ENCODE results near the gene TRAPPC12. TPM values are rescaled to one million over a fixed set of nuclear protein-coding genes. Genes with fewer than 3 reads are reported as not detected.

TRAPPC12 gene
- total RNA-seq, 2 donors from 2014 or later = 98.2 to 103 TPM

- no peaks in the 10 kb centered on the region for H3K4me1 ChIP-seq (ENCODE audit: control insufficient read depth, insufficient read depth, low read length)
- no peaks in the 10 kb centered on the region for H3K27me3 Mint-ChIP-seq (ENCODE audit: insufficient read depth)
- WGBS, 2 experiments (ENCODE audit: insufficient coverage in 1 of 2, insufficient read length in 1 of 2) = 63 to 76% methylated on average over 4 to 6 of the region's 7 CpGs
- H3K4me3 ChIP-seq (ENCODE audit: low read length) = no peak overlapping the region
- peaks cover 4% of the 10 kb centered on the region for H3K9me3 Mint-ChIP-seq
- no peaks in the 10 kb centered on the region for H3K27me3 ChIP-seq (ENCODE audit: control insufficient read depth, insufficient read depth, low read length, poor library complexity, severe bottlenecking)
- H3K36me3 Mint-ChIP-seq (ENCODE audit: low read depth) = peaks cover 32% of the 10 kb centered on the region
- H3K9me3 ChIP-seq (ENCODE audit: control insufficient read depth, low read length) = no peaks in the 10 kb centered on the region
- no peaks in the 10 kb centered on the region for H3K4me1 Mint-ChIP-seq
- no peak overlapping the region for H3K9ac ChIP-seq (ENCODE audit: extremely low read depth, low read length, poor library complexity, severe bottlenecking)
- H3K27ac Mint-ChIP-seq = no peak overlapping the region
- no peak for DNase-seq
- peaks cover 4% of the 10 kb centered on the region for H3K36me3 ChIP-seq (ENCODE audit: control insufficient read depth, insufficient read depth, low read length)
- TF ChIP-seq CTCF (conservative IDR thresholded peaks at IDR 0.05) = no peak
- no peak overlapping the region for H3K27ac ChIP-seq (ENCODE audit: low read depth, low read length)
- no peak overlapping the region for H3K4me3 Mint-ChIP-seq
These were observed 101.0 kb downstream of the TRAPPC12 start for GRCh38 chr2:3480352-3481010.

DNA sequence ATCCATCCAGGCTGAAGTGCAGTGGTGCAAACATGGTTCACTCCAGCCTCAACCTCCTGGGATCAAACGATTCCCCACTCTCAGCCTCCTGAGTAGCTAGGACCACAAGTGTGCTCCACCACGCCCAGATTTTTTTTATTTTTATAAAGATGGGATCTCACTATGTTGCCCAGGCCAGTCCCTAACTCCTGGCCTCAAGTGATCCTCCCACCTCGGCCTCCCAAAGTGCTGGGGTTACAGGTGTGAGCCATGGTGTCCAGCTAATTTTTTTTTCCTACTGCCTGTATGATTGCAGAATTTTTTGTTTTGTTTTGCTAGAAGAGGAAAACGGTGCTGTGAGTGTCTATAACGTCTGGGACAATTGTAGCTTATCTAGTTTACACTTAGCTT, 101.5 kb downstream of the TRAPPC12 start:
- no peak overlapping the region for H3K4me3 Mint-ChIP-seq
- Histone ChIP-seq H3K9me3 (ENCODE audit: control insufficient read depth, low read length) (no peaks in the 10 kb centered on the region), H3K27ac (ENCODE audit: low read depth, low read length) (no peak overlapping the region), H3K9ac (ENCODE audit: extremely low read depth, low read length, poor library complexity, severe bottlenecking) (no peak overlapping the region), H3K27me3 (ENCODE audit: control insufficient read depth, insufficient read depth, low read length, poor library complexity, severe bottlenecking) (no peaks in the 10 kb centered on the region), H3K36me3 (ENCODE audit: control insufficient read depth, insufficient read depth, low read length) (no peaks in the 10 kb centered on the region), H3K4me1 (ENCODE audit: control insufficient read depth, insufficient read depth, low read length) (no peaks in the 10 kb centered on the region), H3K4me3 (ENCODE audit: low read length) (no peak overlapping the region)
- WGBS, 2 experiments (ENCODE audit: insufficient coverage in 1 of 2, insufficient read length in 1 of 2) = 91 to 95% methylated on average over 3 of the region's 5 CpGs
- no peak overlapping the region for H3K27ac Mint-ChIP-seq
- DNase-seq = no peak
- H3K9me3 Mint-ChIP-seq = peaks cover 6% of the 10 kb centered on the region
- H3K27me3 Mint-ChIP-seq (ENCODE audit: insufficient read depth) = no peaks in the 10 kb centered on the region
- peaks cover 37% of the 10 kb centered on the region for H3K36me3 Mint-ChIP-seq (ENCODE audit: low read depth)
- no peaks in the 10 kb centered on the region for H3K4me1 Mint-ChIP-seq
- no peak for TF ChIP-seq CTCF (conservative IDR thresholded peaks at IDR 0.05)

- peaks cover 37% of the 10 kb centered on the region for H3K36me3 Mint-ChIP-seq (ENCODE audit: low read depth)
- DNase-seq = no peak
- no peak overlapping the region for H3K27ac Mint-ChIP-seq
- H3K27me3 ChIP-seq (ENCODE audit: control insufficient read depth, insufficient read depth, low read length, poor library complexity, severe bottlenecking) = no peaks in the 10 kb centered on the region
- H3K4me1 Mint-ChIP-seq = no peaks in the 10 kb centered on the region
- H3K27me3 Mint-ChIP-seq (ENCODE audit: insufficient read depth) = no peaks in the 10 kb centered on the region
- no peak overlapping the region for H3K4me3 Mint-ChIP-seq
- TF ChIP-seq CTCF (conservative IDR thresholded peaks at IDR 0.05) = no peak
- no peak overlapping the region for H3K4me3 ChIP-seq (ENCODE audit: low read length)
- whole genome bisulfite sequencing, 2 experiments (ENCODE audit: insufficient coverage in 1 of 2, insufficient read length in 1 of 2) = 92 to 94% methylated on average over 19 to 20 of the region's 20 CpGs
- no peaks in the 10 kb centered on the region for H3K4me1 ChIP-seq (ENCODE audit: control insufficient read depth, insufficient read depth, low read length)
- H3K9me3 ChIP-seq (ENCODE audit: control insufficient read depth, low read length) = no peaks in the 10 kb centered on the region
- no peaks in the 10 kb centered on the region for H3K36me3 ChIP-seq (ENCODE audit: control insufficient read depth, insufficient read depth, low read length)
- H3K9me3 Mint-ChIP-seq = peaks cover 6% of the 10 kb centered on the region
- no peak overlapping the region for H3K27ac ChIP-seq (ENCODE audit: low read depth, low read length)
- H3K9ac ChIP-seq (ENCODE audit: extremely low read depth, low read length, poor library complexity, severe bottlenecking) = no peak overlapping the region
These were observed 102.4 kb downstream of the TRAPPC12 start for GRCh38 chr2:3481736-3482362.
